Right lobe of liver (tissue), 6 donors: ENCODE results near the gene C6orf163. TPM values are rescaled to one million over a fixed set of nuclear protein-coding genes. Genes with fewer than 3 reads are reported as not detected.

Source experiments
- ATAC-seq, 4 donors: fragments of 200-7000 bp; cut with Tn5 transposase; one replicate each; pipeline ENCODE4 v1.9.1; 2020; ENCODE audit warnings: mild to moderate bottlenecking in 4 of 4, moderate library complexity in 4 of 4
- DNase-seq, 3 donors: peaks; one replicate each; pipeline ENCODE4 v3.0.0-alpha.2; 2020
- H3K27ac ChIP-seq, 3 donors: fragments of 200-600 bp; one replicate each; pipeline ENCODE4 v1.8.0; 2022
- H3K27me3 ChIP-seq, 2 donors: fragments of 200-600 bp; one replicate each; pipeline ENCODE4 v1.8.0; 2022
- H3K36me3 ChIP-seq, 4 donors: fragments of 200-600 bp; sonication (generic) in 1 of 4; one replicate each; pipeline versions ENCODE4 v1.5.1 to v1.8.0; 2017 to 2022; ENCODE audit warnings: control low read depth in 1 of 4
- H3K4me1 ChIP-seq, 4 donors: fragments of 200-600 bp; sonication (generic) in 1 of 4; one replicate each; pipeline versions ENCODE4 v1.5.1 to v1.8.0; 2017 to 2022; ENCODE audit warnings: control low read depth in 1 of 4
- H3K4me3 ChIP-seq, 3 donors: fragments of 200-600 bp; one replicate each; pipeline ENCODE4 v1.8.0; 2022
- H3K9me3 ChIP-seq, 4 donors: fragments of 200-600 bp; sonication (generic) in 1 of 4; one replicate each; pipeline versions ENCODE4 v1.5.1 to v1.8.0; 2017 to 2022; ENCODE audit warnings: control low read depth in 1 of 4
- POLR2A ChIP-seq: fragments of 450-650 bp; IDR thresholded peaks from one replicate; pipeline ENCODE4 v1.6.1; 2017; ENCODE audit warnings: antibody characterized with exemption, mild to moderate bottlenecking
- WGBS: methylation state at CpG from one replicate; pipeline ENCODE4 v1.1.6; 2018; ENCODE audit warnings: low coverage, low lambda C conversion rate; ENCODE audit not compliant: insufficient coverage; ENCODE audit errors: missing lambda C conversion rate; 5-methylcytosine and 5-hydroxymethylcytosine counted together
- intact Hi-C, 2 donors: fragments of 100-400 bp; cut with DNase I; formaldehyde crosslinking; loops; one replicate each; pipeline versions ENCODE4 v1.11.2 to v1.14.1; 2022
- total RNA-seq, 6 experiments: library from RNA; depleted of rRNA in 2 of 6; stranded (reverse); fragments of >200 nt in 2 of 6; fragmentation: NEBNext Ultra II Directional in 3 of 6; extraction: Animal tissue kit (Norgen Biotek cat#: 25700) in 3 of 6; gene quantifications; one replicate each; pipeline versions ENCODE4 v1.1.0 to v1.2.4, GENCODE V29; 2016 to 2023
- TF ChIP-seq, protein P1 (sequence below), 4 donors: fragments of 200-600 bp in 3 of 4; fragments of 450-650 bp in 1 of 4; IDR thresholded peaks; one replicate each; pipeline versions ENCODE4 v1.5.1 to v1.8.0; 2016 to 2022; ENCODE audit warnings: antibody characterized with exemption in 4 of 4, mild to moderate bottlenecking in 2 of 4
- donor health status: DM: no; HTN: yes; CAD: no.
- donor health status: DM: no; HTN: no; CAD: no.
- donor health status: DM: no; HTN: no; CAD: no.
- donor health status: DM: no; HTN: yes; CAD: no.
- donor health status: DM: no; HTN: yes; CAD: no.

Gene C6orf163
- total RNA-seq, 6 experiments from 2014 or later = 0.55 to 1.7 (median 1.4) TPM

DNA sequence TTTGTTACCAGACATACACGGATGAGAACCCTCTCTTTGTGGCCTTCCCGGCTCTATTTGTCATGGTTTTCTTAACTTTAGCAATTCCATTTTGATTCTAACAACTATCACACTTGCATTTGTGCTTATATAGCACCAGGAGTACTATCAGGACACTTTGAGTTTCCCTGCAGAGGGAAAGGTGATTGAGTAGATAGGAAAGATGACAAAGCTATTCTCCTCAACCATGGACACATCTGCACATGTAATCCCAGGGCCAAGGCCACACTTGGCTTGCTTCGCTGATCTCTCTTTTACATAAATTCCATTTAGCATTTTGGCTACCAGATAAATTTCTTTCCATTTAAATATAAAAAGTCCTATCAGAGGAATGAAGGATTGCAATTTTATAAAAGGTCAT is 39.8 kb downstream of the C6orf163 start:
- 84% methylated on average over 3 of the region's 3 CpGs for WGBS
- H3K36me3 ChIP-seq = no peaks in the 10 kb centered on the region
- ATAC-seq (no peak), DNase-seq (no peak)
- H3K4me3 ChIP-seq = no peak overlapping the region
- intact Hi-C loops = no loop called here
- H3K27ac ChIP-seq = no peak overlapping the region
- no peaks in the 10 kb centered on the region for H3K9me3 ChIP-seq
- no peaks in the 10 kb centered on the region for H3K27me3 ChIP-seq
- TF ChIP-seq, protein P1, sequence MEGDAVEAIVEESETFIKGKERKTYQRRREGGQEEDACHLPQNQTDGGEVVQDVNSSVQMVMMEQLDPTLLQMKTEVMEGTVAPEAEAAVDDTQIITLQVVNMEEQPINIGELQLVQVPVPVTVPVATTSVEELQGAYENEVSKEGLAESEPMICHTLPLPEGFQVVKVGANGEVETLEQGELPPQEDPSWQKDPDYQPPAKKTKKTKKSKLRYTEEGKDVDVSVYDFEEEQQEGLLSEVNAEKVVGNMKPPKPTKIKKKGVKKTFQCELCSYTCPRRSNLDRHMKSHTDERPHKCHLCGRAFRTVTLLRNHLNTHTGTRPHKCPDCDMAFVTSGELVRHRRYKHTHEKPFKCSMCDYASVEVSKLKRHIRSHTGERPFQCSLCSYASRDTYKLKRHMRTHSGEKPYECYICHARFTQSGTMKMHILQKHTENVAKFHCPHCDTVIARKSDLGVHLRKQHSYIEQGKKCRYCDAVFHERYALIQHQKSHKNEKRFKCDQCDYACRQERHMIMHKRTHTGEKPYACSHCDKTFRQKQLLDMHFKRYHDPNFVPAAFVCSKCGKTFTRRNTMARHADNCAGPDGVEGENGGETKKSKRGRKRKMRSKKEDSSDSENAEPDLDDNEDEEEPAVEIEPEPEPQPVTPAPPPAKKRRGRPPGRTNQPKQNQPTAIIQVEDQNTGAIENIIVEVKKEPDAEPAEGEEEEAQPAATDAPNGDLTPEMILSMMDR (IDR thresholded peaks at IDR 0.05) = no peak
- no peak for TF ChIP-seq POLR2A
- no peaks in the 10 kb centered on the region for H3K4me1 ChIP-seq

DNA sequence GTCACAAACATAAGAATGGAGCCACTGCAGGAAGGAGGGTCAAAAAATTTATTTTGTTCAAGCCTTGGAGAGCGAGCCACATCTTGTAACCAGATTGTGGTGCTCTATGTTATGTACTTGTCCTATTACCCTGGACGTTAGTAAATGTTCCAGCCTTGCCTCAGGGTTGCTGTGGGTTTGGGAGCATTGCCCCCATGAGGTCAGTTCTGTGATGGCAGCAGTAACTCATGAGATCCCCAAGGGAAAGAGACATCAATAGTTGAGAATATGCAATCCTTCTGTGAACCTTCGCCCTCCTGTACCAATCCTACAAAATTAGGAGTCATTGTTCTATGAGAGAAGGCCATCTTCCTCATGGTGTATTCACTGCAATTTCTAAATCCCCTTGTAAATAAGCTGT is 46.7 kb downstream of the C6orf163 start:
- intact Hi-C loops = no loop called here
- Histone ChIP-seq H3K4me3 (no peak overlapping the region), H3K27ac (no peak overlapping the region), H3K27me3 (no peaks in the 10 kb centered on the region), H3K9me3 (no peaks in the 10 kb centered on the region), H3K4me1 (no peaks in the 10 kb centered on the region), H3K36me3 (no peaks in the 10 kb centered on the region)
- TF ChIP-seq, protein P1 (IDR thresholded peaks at IDR 0.05) = peak; percentile 41 to 55 (median 49)
- TF ChIP-seq POLR2A = no peak
- peak in 1 of 3 donors; percentile 55 for DNase-seq
- 72% methylated on average over 2 of the region's 3 CpGs for WGBS
- peak; percentile 88 to 96 (median 93) for ATAC-seq

DNA sequence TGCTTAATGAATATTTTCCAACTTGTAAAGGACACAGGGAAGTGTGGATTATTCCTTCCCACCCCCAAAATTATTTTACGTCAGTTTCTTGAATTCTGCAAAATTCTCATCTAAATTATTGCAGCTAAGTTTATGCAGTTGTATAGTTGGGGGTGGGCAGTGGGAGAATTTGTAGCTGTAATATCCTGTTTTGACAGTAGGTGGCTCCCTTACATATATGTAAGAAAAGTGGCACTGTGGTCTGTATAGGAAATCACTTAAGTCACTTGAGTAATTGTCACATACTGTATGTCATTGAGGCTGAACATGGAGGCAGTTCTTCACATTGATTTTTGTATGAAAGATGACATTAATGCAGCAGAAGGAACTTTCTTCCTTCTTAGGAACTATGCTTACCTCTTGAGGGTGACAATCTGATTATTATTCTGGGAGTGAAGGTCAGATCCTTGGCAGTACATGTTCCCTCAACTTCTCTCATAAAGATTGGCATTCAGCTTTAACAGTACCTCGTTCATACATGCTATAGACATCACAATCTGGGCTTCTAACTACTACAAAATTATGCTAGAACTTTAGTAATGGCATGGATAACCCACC is 48.5 kb downstream of the C6orf163 start:
- Histone ChIP-seq H3K36me3 (no peaks in the 10 kb centered on the region), H3K4me1 (no peaks in the 10 kb centered on the region), H3K9me3 (no peaks in the 10 kb centered on the region), H3K27me3 (no peaks in the 10 kb centered on the region), H3K27ac (no peak overlapping the region), H3K4me3 (no peak overlapping the region)
- WGBS = 3% methylated on average over 2 of the region's 2 CpGs
- DNase-seq (no peak), ATAC-seq (peak; percentile 89 to 95 (median 92))
- no peak for TF ChIP-seq POLR2A
- TF ChIP-seq, protein P1 (IDR thresholded peaks at IDR 0.05) = peak; percentile 62 to 89 (median 75)
- intact Hi-C loops = no loop called here

DNA sequence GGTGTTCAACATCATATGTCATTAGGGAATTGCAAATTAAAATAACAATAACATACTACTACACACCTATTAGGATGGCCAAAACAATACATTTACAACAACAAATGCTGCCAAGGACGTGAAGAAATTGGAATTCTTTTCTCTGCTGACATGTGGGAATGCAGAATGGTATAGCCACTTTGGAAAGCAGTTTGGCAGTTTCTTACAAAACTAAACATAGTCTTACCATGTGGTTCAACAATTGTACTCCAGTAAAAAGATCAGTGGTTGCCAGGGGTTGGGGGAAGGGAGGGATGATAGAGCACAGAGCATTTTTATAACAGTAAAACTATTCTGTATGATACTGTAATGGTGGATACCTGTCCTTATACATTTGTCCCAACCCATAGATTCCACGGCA is 50.8 kb downstream of the C6orf163 start:
- no peaks in the 10 kb centered on the region for H3K27me3 ChIP-seq
- no peak overlapping the region for H3K4me3 ChIP-seq
- DNase-seq (no peak), ATAC-seq (no peak)
- no peak overlapping the region for H3K27ac ChIP-seq
- 74% methylated on average over 2 of the region's 2 CpGs for WGBS
- TF ChIP-seq, protein P1 (IDR thresholded peaks at IDR 0.05) = no peak
- TF ChIP-seq POLR2A = no peak
- no peaks in the 10 kb centered on the region for H3K9me3 ChIP-seq
- intact Hi-C loops = no loop called here
- no peaks in the 10 kb centered on the region for H3K36me3 ChIP-seq
- no peaks in the 10 kb centered on the region for H3K4me1 ChIP-seq
